GM19238 (cell line): Measurements from ENCODE around the gene NKAIN4.

Experiments
- DNase-seq: peaks from one replicate; pipeline ENCODE4 v3.0.0; 2011; ENCODE audit warnings: low spot score; ENCODE audit not compliant: insufficient read length

The NKAIN4 gene

DNA sequence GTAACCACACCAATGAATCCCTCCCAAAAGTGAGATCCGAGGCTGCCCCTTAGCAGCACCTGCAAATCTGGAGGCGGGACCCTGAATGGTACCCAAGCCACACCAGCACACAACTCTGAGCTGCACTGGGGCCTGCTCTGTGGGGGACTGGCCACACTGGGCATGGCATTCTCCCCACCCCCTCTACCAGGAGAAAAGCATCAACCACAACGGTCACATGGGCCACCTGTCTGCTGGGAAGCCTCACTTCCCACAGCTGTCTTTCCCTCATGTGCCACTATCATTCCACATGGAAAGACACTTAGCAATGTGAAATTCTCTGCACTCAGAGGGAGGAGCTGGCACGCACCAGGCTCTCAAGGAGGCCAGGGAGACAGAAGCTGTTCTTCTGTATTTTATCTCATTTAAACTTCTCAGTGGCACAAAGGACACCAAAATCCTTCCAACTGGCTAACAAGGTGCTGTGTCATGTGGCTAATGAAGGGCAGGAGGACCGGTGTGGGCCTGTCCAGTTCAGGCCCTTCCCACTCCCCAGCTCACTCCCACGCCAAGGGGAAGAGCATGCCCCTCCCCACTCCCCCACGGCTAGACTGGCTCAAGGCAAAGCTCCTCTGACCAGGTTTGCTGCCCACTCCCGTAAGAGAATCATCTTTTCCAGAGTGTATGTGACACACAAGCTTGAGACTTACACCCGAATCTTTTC lies 57.3 kb downstream of the NKAIN4 start:
- no peak for DNase-seq

DNA sequence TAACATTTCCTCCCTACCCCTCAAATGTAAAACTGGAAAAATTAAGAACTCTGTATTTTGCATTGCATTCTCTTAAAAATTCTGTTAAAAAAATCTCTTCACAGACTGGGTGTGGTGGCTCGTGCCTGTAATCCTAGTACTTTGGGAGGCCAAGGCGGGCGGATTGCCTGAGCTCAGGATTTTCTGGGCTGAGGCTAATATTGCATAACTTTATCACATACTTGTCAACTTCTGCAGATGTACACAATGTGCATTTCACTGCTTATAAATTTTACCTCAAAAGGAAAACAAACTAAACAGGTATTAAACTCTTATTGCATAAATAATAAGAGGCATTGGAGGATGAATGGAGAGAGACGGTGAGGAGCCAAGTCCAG lies 59.5 kb downstream of the NKAIN4 start:
- no peak for DNase-seq

DNA sequence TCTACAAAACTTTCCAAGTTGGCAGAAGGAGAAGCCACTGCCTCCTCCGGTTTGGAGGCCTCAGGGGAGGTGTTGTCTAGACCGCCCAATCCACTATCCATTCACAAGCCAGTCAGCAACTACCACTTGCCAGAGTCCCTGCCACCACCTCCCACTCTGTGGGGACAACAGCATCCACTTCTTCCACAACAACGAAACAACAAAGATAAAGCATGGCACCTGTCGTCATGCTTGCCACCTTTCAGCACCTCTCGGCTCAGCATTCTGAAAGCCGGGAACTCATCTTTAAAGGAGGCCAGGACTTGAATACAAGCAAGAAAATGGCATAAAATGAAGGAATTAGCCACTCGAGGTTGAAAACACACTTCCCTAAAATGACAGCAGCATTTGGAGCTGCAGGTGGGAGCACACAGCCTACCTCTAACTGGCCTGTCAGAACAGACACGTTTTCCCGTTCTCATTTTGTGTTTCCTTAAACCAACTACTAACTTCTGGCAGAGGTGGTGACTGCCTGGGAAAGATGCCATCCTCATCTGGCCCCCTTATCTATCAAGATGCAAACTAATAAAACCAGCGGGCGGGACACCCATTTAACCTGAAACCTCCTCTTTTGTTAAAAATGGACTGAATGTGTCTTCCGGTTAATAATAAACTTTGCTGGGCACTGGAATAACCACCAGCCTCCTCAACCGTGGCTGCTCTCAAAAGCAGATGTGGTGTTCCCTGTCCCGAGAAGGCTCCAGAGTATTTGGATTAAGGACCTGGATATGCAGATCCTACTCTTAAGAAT lies 60.1 kb downstream of the NKAIN4 start:
- DNase-seq = no peak

DNA sequence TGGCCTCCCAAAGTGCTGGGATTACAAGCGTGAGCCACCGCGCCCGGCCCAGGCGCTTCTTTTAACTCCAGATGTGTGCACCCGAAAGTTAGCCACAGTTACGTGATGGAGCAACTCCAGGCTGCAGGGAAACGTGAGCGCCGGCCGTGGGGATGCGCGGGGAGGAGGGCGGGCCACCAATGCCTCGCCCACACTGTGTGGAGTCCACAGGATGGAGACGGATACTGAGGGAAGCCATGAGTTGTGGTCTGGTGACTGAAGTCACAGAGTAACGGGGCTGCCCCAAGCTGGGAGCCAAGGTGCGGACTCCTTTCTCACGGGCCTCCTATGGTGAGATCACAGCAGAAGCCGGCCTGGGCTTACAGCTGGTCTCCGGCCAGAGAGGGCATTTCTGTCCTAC lies 61.5 kb downstream of the NKAIN4 start:
- DNase-seq = no peak

DNA sequence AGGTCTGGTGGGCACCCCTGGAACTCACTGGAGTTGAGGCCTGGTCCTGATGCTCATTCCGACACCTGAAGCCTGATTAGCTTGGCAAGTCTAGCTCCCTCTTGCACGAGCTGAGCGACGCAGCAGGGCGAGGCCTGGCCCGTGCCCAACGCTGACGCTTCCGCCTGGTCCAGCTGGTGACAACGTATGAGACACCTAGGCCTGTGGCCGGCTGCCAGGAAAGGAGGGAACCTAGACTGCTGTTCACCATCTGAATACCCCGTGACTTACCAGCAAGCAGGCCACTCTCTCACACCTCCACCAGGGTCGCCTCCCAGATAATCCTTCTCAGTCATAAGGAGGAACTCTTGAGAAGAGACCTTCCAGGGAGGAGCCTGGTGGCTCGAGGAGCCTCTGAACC lies 62.9 kb downstream of the NKAIN4 start:
- no peak for DNase-seq

DNA sequence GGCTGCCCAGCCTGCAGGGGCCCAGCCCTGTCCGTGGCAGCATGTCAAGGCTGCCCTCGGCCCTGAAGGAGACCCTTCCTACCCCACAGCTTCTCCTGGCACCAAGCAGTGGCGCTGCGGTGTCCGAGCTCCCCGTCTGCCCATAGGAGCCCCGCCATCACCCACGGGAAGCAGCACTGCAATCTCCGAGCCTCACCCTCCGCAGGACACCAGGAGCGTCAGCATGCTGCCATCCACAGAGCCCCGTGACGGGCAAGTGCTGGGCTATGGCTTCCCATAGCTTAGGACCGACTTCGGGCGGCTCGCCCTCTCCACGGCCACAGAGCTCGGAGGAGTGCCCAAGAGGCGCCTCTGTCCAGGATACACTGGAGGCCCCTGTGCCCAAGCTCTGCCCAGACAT lies 63.4 kb downstream of the NKAIN4 start:
- no peak for DNase-seq
